ENCODE measurements around the gene STARD3. TPM values are rescaled to one million over a fixed set of nuclear protein-coding genes. Genes with fewer than 3 reads are reported as not detected.

The STARD3 gene
- total RNA-seq, 1 donor from 2014 or later: 51.2 TPM

GRCh38 chr17:39642291-39643074, 5.5 kb downstream of the STARD3 start:
- no peak for DNase-seq (ENCODE audit: low read depth)
- Histone ChIP-seq H3K9me3 (ENCODE audit: insufficient read depth, low read depth, low read length) (no peaks in the 10 kb centered on the region), H3K27ac (ENCODE audit: low read depth, low read length) (no peak overlapping the region), H3K9ac (ENCODE audit: low read length) (no peak overlapping the region), H3K4me3 (ENCODE audit: insufficient read depth, low read depth, low read length) (no peak overlapping the region), H3K4me1 (ENCODE audit: insufficient read depth, low read length) (peaks cover 24% of the 10 kb centered on the region), H3K36me3 (ENCODE audit: insufficient read depth, low read length) (no peaks in the 10 kb centered on the region), H3K79me2 (ENCODE audit: insufficient read depth, low read length) (peaks cover 86% of the 10 kb centered on the region), H3K4me2 (ENCODE audit: low read length) (peak overlapping the region; percentile 31), H4K20me1 (ENCODE audit: insufficient read depth, low read length) (peaks cover 86% of the 10 kb centered on the region), H2AFZ (ENCODE audit: low read depth, low read length) (no peak overlapping the region), H3K27me3 (ENCODE audit: insufficient read depth, low read length) (no peaks in the 10 kb centered on the region)
- no peaks in the 10 kb centered on the region for H3K9me3 Mint-ChIP-seq (ENCODE audit: unreplicated experiment)
- no peak for TF ChIP-seq EZH2 (IDR thresholded peaks at IDR 0.05; ENCODE audit: insufficient read depth, low read length)
- TF ChIP-seq CTCF (IDR thresholded peaks at IDR 0.05; ENCODE audit: insufficient read depth, low read depth, low read length): no peak
- no peak overlapping the region for H3K27ac Mint-ChIP-seq (ENCODE audit: unreplicated experiment)
- H3K4me1 Mint-ChIP-seq (ENCODE audit: low read depth, unreplicated experiment): peaks cover 50% of the 10 kb centered on the region
- H3K4me3 Mint-ChIP-seq (ENCODE audit: unreplicated experiment): no peak overlapping the region
- H3K27me3 Mint-ChIP-seq (ENCODE audit: low read depth, unreplicated experiment): no peaks in the 10 kb centered on the region
- peaks cover 3% of the 10 kb centered on the region for H3K36me3 Mint-ChIP-seq (ENCODE audit: low read depth, unreplicated experiment)
- no peak for FAIRE-seq

- Mint-ChIP-seq H3K27me3 (ENCODE audit: low read depth, unreplicated experiment) (no peaks in the 10 kb centered on the region), H3K4me1 (ENCODE audit: low read depth, unreplicated experiment) (peaks cover 43% of the 10 kb centered on the region), H3K9me3 (ENCODE audit: unreplicated experiment) (no peaks in the 10 kb centered on the region), H3K27ac (ENCODE audit: unreplicated experiment) (no peak overlapping the region), H3K4me3 (ENCODE audit: unreplicated experiment) (peak overlapping the region; percentile 55), H3K36me3 (ENCODE audit: low read depth, unreplicated experiment) (peaks cover 3% of the 10 kb centered on the region)
- Histone ChIP-seq H3K79me2 (ENCODE audit: insufficient read depth, low read length) (peaks cover 78% of the 10 kb centered on the region), H3K9ac (ENCODE audit: low read length) (no peak overlapping the region), H2AFZ (ENCODE audit: low read depth, low read length) (no peak overlapping the region), H3K36me3 (ENCODE audit: insufficient read depth, low read length) (no peaks in the 10 kb centered on the region), H3K4me1 (ENCODE audit: insufficient read depth, low read length) (peaks cover 16% of the 10 kb centered on the region), H3K27ac (ENCODE audit: low read depth, low read length) (no peak overlapping the region), H3K9me3 (ENCODE audit: insufficient read depth, low read depth, low read length) (no peaks in the 10 kb centered on the region), H3K27me3 (ENCODE audit: insufficient read depth, low read length) (no peaks in the 10 kb centered on the region), H4K20me1 (ENCODE audit: insufficient read depth, low read length) (peaks cover 84% of the 10 kb centered on the region), H3K4me2 (ENCODE audit: low read length) (peak overlapping the region; percentile 31), H3K4me3 (ENCODE audit: insufficient read depth, low read depth, low read length) (no peak overlapping the region)
- no peak for FAIRE-seq
- DNase-seq (ENCODE audit: low read depth): peak; percentile 36
- TF ChIP-seq EZH2 (IDR thresholded peaks at IDR 0.05; ENCODE audit: insufficient read depth, low read length): no peak
- no peak for TF ChIP-seq CTCF (IDR thresholded peaks at IDR 0.05; ENCODE audit: insufficient read depth, low read depth, low read length)
Measured at GRCh38 chr17:39643271-39643670, 6.3 kb downstream of the STARD3 start.

GRCh38 chr17:39647256-39647655, 10.3 kb downstream of the STARD3 start:
- Mint-ChIP-seq H3K27ac (ENCODE audit: unreplicated experiment) (no peak overlapping the region), H3K4me3 (ENCODE audit: unreplicated experiment) (no peak overlapping the region), H3K9me3 (ENCODE audit: unreplicated experiment) (no peaks in the 10 kb centered on the region), H3K27me3 (ENCODE audit: low read depth, unreplicated experiment) (no peaks in the 10 kb centered on the region), H3K4me1 (ENCODE audit: low read depth, unreplicated experiment) (peaks cover 33% of the 10 kb centered on the region), H3K36me3 (ENCODE audit: low read depth, unreplicated experiment) (peaks cover under 1% of the 10 kb centered on the region)
- FAIRE-seq (no peak), DNase-seq (ENCODE audit: low read depth) (no peak)
- Histone ChIP-seq H3K4me3 (ENCODE audit: insufficient read depth, low read depth, low read length) (no peak overlapping the region), H3K9ac (ENCODE audit: low read length) (no peak overlapping the region), H3K4me1 (ENCODE audit: insufficient read depth, low read length) (peaks cover 10% of the 10 kb centered on the region), H3K36me3 (ENCODE audit: insufficient read depth, low read length) (no peaks in the 10 kb centered on the region), H3K27me3 (ENCODE audit: insufficient read depth, low read length) (no peaks in the 10 kb centered on the region), H4K20me1 (ENCODE audit: insufficient read depth, low read length) (peaks cover 74% of the 10 kb centered on the region), H3K79me2 (ENCODE audit: insufficient read depth, low read length) (peaks cover 52% of the 10 kb centered on the region), H2AFZ (ENCODE audit: low read depth, low read length) (no peak overlapping the region), H3K4me2 (ENCODE audit: low read length) (no peak overlapping the region), H3K27ac (ENCODE audit: low read depth, low read length) (no peak overlapping the region), H3K9me3 (ENCODE audit: insufficient read depth, low read depth, low read length) (no peaks in the 10 kb centered on the region)
- TF ChIP-seq EZH2 (IDR thresholded peaks at IDR 0.05; ENCODE audit: insufficient read depth, low read length) (no peak), CTCF (IDR thresholded peaks at IDR 0.05; ENCODE audit: insufficient read depth, low read depth, low read length) (no peak)
